Activated CD8-positive, alpha-beta memory T cell treated with anti-CD3 and anti-CD28 coated beads, Interleukin-2, amount 50 U/mL, for 48 hours (primary cell): ENCODE results near the gene CDH3.

Experiments used
- DNase-seq: peaks from one replicate; pipeline ENCODE4 v3.0.0-alpha.2; 2020

Gene CDH3

GRCh38 chr16:68655806-68656205 is 10.7 kb downstream of the CDH3 start:
- no peak for DNase-seq

- no peak for DNase-seq
Observed at GRCh38 chr16:68656751-68657150, 11.6 kb downstream of the CDH3 start.

GRCh38 chr16:68658341-68658973 is 13.3 kb downstream of the CDH3 start:
- DNase-seq: no peak

GRCh38 chr16:68658974-68659360 is 13.9 kb downstream of the CDH3 start:
- no peak for DNase-seq

GRCh38 chr16:68659412-68660358 is 14.6 kb downstream of the CDH3 start:
- DNase-seq: no peak

GRCh38 chr16:68660359-68660795 is 15.3 kb downstream of the CDH3 start:
- no peak for DNase-seq

- DNase-seq: no peak
Observed at GRCh38 chr16:68662035-68662434, 16.9 kb downstream of the CDH3 start.

- no peak for DNase-seq
Observed at GRCh38 chr16:68664297-68664696, 19.2 kb downstream of the CDH3 start.

- no peak for DNase-seq
Observed at GRCh38 chr16:68665501-68665900, 20.4 kb downstream of the CDH3 start.

- DNase-seq: no peak
Observed at GRCh38 chr16:68668266-68668665, 23.2 kb downstream of the CDH3 start.

GRCh38 chr16:68676113-68676860 is 31.2 kb downstream of the CDH3 start:
- no peak for DNase-seq

- no peak for DNase-seq
Observed at GRCh38 chr16:68681038-68681437, 35.9 kb downstream of the CDH3 start.

GRCh38 chr16:68685685-68686478 is 40.8 kb downstream of the CDH3 start:
- no peak for DNase-seq

- no peak for DNase-seq
Observed at GRCh38 chr16:68686905-68687304, 41.8 kb downstream of the CDH3 start.

GRCh38 chr16:68689921-68690320 is 44.8 kb downstream of the CDH3 start:
- DNase-seq: no peak

GRCh38 chr16:68695575-68695974 is 50.5 kb downstream of the CDH3 start:
- DNase-seq: no peak

- no peak for DNase-seq
Observed at GRCh38 chr16:68696514-68696913, 51.4 kb downstream of the CDH3 start.

- no peak for DNase-seq
Observed at GRCh38 chr16:68698091-68698490, 53.0 kb downstream of the CDH3 start.

GRCh38 chr16:68700120-68700519 is 55.0 kb downstream of the CDH3 start:
- no peak for DNase-seq

- DNase-seq: no peak
Observed at GRCh38 chr16:68700831-68701230, 55.7 kb downstream of the CDH3 start.

GRCh38 chr16:68704232-68704867 is 59.2 kb downstream of the CDH3 start:
- peak; percentile 83 for DNase-seq
